Dermis microvascular lymphatic vessel endothelial cell (primary cell): ENCODE data around the gene DOCK10. TPM values are rescaled to one million over a fixed set of nuclear protein-coding genes. Genes with fewer than 3 reads are reported as not detected.
A peak's percentile ranks its signal among the peaks of the same experiment; 100 is the strongest.

Experiments used
- DNase-seq, 2 donors: peaks; one replicate each; pipeline versions ENCODE4 v3.0.0 to v3.0.0-alpha.2; 2010; ENCODE audit warnings: low read depth in 2 of 2
- total RNA-seq: library from RNA; depleted of rRNA; stranded (reverse); fragments of >200 nt; gene quantifications from 2 replicates; pipeline ENCODE4 v1.2.1, GENCODE V29; 2014

The DOCK10 gene
- total RNA-seq, 1 donor from 2014 or later: 4.6 TPM

GRCh38 chr2:225013425-225014365 is 28.6 kb downstream of the DOCK10 start:
- DNase-seq: no peak

- DNase-seq: no peak
These were observed 30.7 kb downstream of the DOCK10 start for GRCh38 chr2:225011585-225011984.

DNA sequence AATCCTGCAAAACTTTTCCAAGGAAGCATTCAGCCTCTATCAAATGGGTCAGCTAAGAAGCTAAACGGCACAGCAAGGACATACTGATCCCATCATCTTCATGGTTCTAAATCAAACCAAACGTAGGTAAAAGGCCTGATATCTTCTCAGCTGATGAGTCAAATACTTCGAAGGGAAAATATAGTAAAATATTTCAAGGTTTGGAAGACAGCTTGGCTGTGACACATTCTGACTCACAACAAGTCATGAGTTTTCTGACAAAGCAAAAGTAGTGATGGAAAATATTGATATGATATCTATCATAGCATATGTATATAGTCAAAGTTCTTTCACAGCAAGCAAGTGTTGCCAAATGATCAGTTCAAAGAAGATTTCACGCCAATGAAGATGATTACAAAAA is 31.5 kb downstream of the DOCK10 start:
- peak in 1 of 2 donors; percentile 69 for DNase-seq

DNA sequence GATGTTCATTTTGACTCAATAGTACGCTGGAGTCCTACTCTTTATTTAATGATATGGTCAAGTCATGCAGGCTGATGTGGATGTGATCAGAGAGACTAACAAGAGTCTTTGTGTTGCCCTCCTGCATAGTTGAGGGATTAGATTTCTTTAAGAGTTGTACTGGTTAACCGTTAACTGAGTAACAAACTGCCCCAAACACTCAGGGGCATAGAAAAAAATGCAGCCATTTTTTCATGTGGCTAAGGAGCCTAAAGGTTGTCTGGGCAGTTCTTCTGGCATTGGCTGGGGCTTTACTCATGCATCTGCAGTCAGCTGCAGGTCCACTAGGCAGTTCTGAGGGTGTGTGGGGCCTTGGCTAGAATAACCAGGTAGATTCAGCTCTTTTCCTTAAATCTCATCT is 32.5 kb downstream of the DOCK10 start:
- no peak for DNase-seq

GRCh38 chr2:225008935-225009334 is 33.3 kb downstream of the DOCK10 start:
- DNase-seq: peak; percentile 6 to 41

DNA sequence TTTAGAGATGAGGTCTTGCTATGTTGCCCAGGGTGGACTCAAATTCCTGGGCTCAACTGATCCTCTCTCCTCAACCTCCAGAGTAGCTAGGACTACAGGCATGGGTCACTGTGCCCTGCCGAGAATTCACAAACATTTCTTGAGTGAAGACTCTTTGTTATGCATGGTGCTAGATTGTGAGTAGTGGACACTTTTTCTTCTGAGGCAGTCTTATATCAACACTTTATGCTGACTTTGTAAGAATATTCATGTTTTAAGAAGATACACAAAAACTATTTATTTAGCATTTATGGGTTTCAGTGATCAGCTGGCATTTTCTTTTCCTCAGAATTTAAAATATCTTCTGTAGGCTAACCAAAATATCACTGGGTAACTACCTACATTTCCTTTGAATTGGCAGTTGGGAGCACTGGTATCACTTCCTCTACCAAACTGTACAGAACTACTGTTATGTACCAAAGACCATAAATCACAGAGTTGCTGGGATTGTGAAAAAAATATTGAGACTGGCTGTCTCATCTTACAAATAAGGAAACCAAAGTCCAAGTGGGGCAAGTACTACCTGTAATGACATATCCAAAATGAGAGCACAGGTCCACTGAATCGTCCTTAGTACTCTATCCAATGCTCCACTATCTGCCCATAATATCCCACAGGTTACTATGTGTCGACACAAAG is 34.0 kb downstream of the DOCK10 start:
- DNase-seq: no peak

DNA sequence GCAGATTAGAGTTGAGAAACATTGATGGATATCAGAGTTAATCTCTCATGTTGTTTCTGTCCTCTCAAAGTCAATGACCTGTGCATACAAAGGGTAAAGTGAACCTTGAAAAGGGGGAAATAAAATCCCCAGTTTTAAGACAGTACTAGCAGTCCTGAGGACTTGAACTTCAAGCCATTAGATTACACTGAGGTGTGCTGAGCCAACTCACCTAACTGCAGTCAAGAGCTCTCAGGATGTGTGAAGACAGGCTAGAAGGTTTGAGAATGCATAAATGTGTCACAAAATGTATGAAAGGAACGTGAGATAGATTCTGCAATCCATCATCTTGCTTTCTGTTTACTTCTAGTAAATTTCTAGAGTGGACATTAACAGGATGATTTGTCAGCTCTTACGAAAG is 35.5 kb downstream of the DOCK10 start:
- DNase-seq: no peak

DNA sequence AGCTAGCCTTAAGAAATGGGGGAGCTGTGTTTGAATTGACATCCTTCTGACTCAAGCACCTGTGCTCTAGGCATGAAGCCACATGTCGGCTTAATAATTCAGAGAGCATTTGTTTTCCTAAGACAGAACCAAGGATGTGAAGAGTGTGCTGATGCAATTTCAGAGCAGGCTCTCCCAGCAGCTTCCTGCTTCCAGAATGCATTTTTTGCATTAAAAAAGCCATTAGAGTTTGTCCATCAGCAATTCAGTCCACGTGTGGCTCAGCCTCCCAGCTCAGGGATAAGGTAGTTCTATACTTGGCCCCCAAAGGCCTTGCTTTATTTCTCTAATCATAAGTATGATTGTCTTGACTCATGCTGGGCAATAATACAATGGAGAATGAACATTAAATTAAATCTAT is 37.7 kb downstream of the DOCK10 start:
- DNase-seq: no peak

DNA sequence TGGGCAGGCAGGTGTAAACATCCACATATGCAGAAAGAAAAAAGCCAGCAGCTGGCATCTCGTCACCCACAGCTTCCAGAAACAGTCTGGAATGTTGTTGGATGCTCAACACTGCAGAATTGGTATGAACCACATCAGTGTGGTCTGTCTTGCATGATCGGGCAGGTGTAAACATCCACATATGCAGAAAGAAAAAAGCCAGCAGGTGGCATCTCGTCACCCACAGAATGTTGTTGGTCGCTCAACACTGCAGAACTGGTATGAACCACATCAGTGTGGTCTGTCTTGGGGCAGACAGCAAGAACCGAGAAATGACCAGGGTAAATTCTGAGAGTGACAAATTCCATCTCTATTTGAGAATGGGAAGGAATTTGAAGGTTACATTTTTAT is 39.6 kb downstream of the DOCK10 start:
- DNase-seq: no peak

GRCh38 chr2:225002039-225002655 is 40.1 kb downstream of the DOCK10 start:
- DNase-seq: peak; percentile 55 to 82

DNA sequence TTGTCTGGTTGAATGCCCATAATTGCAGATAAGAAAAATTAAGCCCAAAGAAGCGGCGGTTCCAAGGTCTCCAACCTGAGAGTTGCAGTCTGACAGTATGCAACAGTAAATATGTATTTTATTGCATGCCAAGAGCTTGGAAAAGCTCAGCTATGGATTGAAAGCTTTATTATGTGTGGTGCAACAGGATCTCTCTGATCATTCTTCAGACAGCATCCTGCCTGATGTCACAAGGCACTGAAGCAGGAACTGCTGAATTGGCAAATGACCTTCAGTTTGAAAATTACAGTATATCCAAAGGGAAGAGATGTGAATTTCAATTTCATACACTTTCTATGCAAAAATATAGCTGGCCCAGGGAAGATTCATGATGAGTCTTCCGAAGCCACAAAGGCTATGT is 42.5 kb downstream of the DOCK10 start:
- DNase-seq: peak; percentile 4 to 11

- DNase-seq: no peak
These were observed 42.9 kb downstream of the DOCK10 start for GRCh38 chr2:224999321-224999720.

DNA sequence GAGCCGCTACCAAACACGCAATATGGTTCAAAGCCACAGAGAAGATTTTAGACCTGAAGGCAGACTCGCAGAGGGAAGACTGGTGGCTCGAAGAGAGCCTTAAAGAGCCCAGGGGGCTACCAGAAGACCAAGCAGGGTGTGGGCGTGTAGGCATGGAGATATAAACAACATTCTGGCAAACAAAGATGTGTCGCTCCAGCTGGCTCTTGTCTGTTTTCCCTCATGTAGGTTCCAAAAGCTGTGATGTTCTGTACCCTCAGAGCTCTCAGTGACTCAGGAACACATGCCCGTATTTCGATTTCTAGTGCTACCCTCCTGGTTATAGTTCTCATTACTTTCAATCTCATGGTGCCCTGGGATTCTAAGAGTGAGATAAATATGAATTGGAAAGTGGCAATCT is 44.5 kb downstream of the DOCK10 start:
- no peak for DNase-seq

DNA sequence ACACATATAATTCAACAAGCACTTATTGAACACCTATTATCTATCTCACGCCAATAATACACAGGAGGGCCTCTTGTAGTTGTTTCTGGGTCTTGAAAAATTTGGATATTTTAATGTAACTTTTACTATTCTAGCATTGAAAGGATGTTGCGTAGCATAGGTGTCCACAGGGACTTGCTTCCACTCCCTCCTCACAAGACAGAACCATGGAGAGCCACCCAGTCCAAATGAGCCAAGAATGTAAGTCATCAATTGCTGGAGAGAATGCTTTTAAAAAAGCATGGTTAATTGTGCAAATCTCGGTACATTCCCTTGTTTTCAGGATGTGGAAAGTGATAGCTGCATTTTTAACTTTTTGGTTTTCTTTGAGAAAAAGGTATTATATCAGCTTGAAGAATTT is 46.8 kb downstream of the DOCK10 start:
- DNase-seq: no peak

- DNase-seq: no peak
These were observed 47.9 kb downstream of the DOCK10 start for GRCh38 chr2:224994242-224994823.

DNA sequence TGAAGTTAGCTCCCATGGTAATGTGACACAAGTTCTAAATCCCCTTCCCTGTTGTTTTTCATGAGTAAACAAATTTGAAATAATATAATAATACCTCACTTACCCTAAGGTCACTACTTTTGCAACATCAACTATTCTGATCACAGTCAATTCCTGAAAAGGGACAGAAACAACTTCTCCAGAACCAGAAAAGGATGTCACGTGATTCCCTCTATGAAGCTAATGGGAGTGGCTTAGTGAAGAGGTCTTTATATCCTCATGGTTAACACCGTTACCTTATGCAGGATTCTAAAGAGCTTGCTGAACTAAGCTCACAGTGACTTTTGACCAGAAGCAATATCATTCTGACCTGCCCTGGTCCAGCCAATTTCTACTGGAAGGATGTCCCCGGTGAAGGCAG is 51.6 kb downstream of the DOCK10 start:
- DNase-seq: no peak

DNA sequence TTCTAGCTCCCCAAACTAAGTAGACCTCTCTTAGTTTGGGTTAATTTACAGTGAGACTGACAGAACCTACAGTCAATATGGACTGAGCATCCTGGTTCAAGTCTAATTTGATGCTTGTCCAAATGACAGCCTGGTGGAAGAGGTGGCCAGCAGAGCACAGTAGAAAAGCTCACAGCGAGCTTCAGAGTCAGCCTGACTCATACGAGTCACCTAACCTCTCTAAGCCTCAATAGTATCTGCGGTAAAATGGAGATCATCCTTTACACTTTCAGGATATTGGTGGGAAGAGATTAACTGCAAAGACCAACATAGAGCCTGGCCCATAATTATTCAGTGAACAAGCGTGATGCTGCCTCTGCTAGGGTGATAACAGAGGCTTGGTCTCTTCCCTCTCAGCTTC is 54.5 kb downstream of the DOCK10 start:
- no peak for DNase-seq

GRCh38 chr2:224986477-224986876 is 55.8 kb downstream of the DOCK10 start:
- DNase-seq: no peak

- DNase-seq: no peak
These were observed 57.6 kb downstream of the DOCK10 start for GRCh38 chr2:224984637-224985036.

DNA sequence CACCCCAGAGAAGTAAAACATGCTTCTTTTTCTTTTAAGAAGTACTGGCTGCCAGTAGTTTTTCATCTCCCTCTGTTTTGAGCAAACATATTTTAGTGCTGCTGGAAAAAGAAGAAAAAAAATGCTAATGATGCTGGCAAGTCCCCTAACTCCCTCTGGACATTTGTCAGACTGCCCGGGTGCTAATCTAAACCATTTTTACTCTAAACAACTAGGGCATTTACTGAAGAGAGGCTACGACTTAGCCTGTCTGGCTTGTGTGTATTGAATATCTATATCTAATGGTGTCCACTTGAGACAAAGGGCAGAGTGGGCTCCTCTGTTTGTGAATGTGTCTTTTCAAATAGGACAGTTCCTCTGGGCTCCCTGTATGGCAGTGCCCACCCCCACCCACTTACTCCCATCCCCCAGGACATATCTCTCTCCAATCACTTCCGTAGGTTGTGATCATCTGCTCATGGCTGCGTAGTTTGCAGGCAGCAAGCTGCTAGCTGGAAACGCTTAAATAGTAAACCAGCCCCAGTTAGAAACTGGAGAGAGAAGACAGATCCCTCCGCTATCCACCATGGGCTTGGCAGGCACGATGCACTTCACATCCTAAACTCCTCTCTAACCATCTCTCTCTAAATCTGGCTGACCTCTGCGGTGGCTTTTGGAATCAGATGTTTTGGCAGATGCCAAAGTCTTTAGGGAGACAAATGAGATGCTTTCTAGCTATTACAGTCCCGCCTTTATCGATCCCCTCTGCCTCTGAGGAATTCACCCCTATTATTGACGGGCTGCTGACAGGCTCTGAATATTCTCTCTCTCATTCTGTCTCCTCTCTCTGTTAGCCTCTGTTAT is 58.3 kb downstream of the DOCK10 start:
- no peak for DNase-seq
